ENCODE measurements around the gene RPL36.

DNA sequence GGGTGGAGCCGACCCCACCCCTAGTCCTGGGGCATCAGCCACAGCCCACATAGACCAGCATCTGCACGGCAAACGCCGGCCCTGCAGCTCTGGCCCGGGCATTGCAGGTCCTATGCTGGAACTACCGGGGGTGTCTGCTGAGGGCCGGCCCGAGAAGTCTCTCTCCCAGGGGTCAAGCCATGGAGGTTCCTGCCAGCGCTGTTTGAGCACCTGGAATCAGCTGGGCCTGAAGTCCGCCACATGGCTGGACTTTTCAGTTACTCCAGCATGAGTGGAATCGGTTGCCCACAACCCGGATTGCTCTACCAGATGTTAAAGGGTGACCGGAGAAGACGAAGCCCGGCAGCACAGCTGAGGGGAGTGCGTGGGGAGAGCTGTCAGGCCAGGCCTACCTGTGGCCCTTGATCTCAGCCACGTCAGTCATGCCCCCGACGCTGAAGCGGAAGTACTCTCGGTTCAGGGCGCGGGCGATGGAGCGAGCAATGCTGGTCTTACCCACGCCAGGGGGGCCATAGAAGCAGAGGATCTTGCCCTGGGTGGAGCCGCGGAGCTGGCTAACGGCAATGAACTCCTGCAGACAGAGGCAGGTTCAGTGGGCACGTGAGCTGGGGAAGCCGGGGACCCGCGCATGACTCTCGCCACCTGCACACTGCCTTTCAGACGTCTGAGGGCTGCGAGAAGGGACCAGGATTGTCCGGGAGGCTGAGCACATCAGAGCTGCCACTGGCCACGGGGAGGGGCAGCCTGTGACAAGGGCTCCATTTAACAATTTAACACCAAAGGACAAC lies 8.7 kb downstream of the RPL36 start:
- TF ChIP-seq, protein P1, sequence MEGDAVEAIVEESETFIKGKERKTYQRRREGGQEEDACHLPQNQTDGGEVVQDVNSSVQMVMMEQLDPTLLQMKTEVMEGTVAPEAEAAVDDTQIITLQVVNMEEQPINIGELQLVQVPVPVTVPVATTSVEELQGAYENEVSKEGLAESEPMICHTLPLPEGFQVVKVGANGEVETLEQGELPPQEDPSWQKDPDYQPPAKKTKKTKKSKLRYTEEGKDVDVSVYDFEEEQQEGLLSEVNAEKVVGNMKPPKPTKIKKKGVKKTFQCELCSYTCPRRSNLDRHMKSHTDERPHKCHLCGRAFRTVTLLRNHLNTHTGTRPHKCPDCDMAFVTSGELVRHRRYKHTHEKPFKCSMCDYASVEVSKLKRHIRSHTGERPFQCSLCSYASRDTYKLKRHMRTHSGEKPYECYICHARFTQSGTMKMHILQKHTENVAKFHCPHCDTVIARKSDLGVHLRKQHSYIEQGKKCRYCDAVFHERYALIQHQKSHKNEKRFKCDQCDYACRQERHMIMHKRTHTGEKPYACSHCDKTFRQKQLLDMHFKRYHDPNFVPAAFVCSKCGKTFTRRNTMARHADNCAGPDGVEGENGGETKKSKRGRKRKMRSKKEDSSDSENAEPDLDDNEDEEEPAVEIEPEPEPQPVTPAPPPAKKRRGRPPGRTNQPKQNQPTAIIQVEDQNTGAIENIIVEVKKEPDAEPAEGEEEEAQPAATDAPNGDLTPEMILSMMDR (IDR thresholded peaks at IDR 0.05; ENCODE audit: poor library complexity), result no peak
- TF ChIP-seq EZH2phosphoT487 (IDR thresholded peaks at IDR 0.05; ENCODE audit: low read depth, severe bottlenecking, unreplicated experiment) (no peak), EZH2 (IDR thresholded peaks at IDR 0.05; ENCODE audit: borderline replicate concordance) (no peak)

All from hepatocyte (in vitro differentiated cells).